Neural cell (in vitro differentiated cells): Measurements from ENCODE around the gene NR1D1.

ENCODE experiments used
- CTCF ChIP-seq: fragments of 450-650 bp; IDR thresholded peaks from 2 replicates; pipeline ENCODE4 v1.5.1; 2014; ENCODE audit warnings: antibody characterized with exemption, mild to moderate bottlenecking, moderate library complexity; ENCODE audit not compliant: poor library complexity, severe bottlenecking
- EP300 ChIP-seq: fragments of 450-650 bp; conservative IDR thresholded peaks from 2 replicates; pipeline ENCODE4 v1.6.1; 2014; ENCODE audit warnings: antibody characterized with exemption, mild to moderate bottlenecking, moderate library complexity; ENCODE audit not compliant: poor library complexity, severe bottlenecking
- EZH2 ChIP-seq: fragments of 200-600, 300-800 bp; shearing (Covaris generic), sonication (generic); IDR thresholded peaks from 2 replicates; pipeline ENCODE4 v1.6.1; 2014; ENCODE audit warnings: antibody characterized with exemption, low read length, borderline replicate concordance, mild to moderate bottlenecking; ENCODE audit not compliant: insufficient read depth, poor library complexity, severe bottlenecking
- RAD21 ChIP-seq: fragments of 450-650 bp; conservative IDR thresholded peaks from 2 replicates; pipeline ENCODE4 v1.6.1; 2014; ENCODE audit warnings: antibody characterized with exemption, mild to moderate bottlenecking, moderate library complexity
- SMC3 ChIP-seq: fragments of 450-650 bp; conservative IDR thresholded peaks from 2 replicates; pipeline ENCODE4 v1.6.1; 2014; ENCODE audit warnings: antibody characterized with exemption, mild to moderate bottlenecking, moderate library complexity; ENCODE audit not compliant: poor library complexity

GRCh38 chr17:40067710-40068109 lies 32.7 kb downstream of the NR1D1 start:
- TF ChIP-seq EP300 (no peak), CTCF (no peak), RAD21 (no peak), EZH2 (no peak), SMC3 (no peak)
